ENCODE results near the gene SIN3B.

- no peak for TF ChIP-seq HMGXB4 (CRISPR knock-in tag; IDR thresholded peaks at IDR 0.05; ENCODE audit: borderline replicate concordance in 1 of 2, low read depth in 1 of 2)
- TF ChIP-seq ASH2L (IDR thresholded peaks at IDR 0.05; ENCODE audit: insufficient read length, low read depth, low read length), result no peak
- TF ChIP-seq, protein P1, sequence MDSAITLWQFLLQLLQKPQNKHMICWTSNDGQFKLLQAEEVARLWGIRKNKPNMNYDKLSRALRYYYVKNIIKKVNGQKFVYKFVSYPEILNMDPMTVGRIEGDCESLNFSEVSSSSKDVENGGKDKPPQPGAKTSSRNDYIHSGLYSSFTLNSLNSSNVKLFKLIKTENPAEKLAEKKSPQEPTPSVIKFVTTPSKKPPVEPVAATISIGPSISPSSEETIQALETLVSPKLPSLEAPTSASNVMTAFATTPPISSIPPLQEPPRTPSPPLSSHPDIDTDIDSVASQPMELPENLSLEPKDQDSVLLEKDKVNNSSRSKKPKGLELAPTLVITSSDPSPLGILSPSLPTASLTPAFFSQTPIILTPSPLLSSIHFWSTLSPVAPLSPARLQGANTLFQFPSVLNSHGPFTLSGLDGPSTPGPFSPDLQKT (CRISPR knock-in tag; IDR thresholded peaks at IDR 0.05; ENCODE audit: borderline replicate concordance), result no peak
These were observed 58.4 kb downstream of the SIN3B start for GRCh38 chr19:16887353-16888265.
